WERI-Rb-1 (cell line): ENCODE measurements around the gene NAV2.

Source experiments
- DNase-seq: peaks from one replicate; pipeline ENCODE4 v3.0.0-alpha.2; 2020
- H3K27ac ChIP-seq: fragments of 250-450 bp; sonication (Bioruptor Pico); 2 replicates; pipeline ENCODE4 v1.5.1; 2020; ENCODE audit warnings: mild to moderate bottlenecking, moderate library complexity
- H3K27me3 ChIP-seq: fragments of 250-450 bp; sonication (Bioruptor Pico); 2 replicates; pipeline ENCODE4 v1.5.1; 2021; ENCODE audit warnings: mild to moderate bottlenecking, low read depth, moderate library complexity; ENCODE audit not compliant: insufficient read depth, severe bottlenecking
- H3K36me3 ChIP-seq: fragments of 250-450 bp; sonication (Bioruptor Pico); 2 replicates; pipeline ENCODE4 v1.5.1; 2020; ENCODE audit warnings: mild to moderate bottlenecking, moderate library complexity
- H3K4me3 ChIP-seq: 2 replicates; pipeline ENCODE4 v1.5.1; 2011; ENCODE audit warnings: low read depth, mild to moderate bottlenecking, control low read depth, low read length
- H3K9me3 ChIP-seq: fragments of 250-450 bp; sonication (Bioruptor Pico); 2 replicates; pipeline ENCODE4 v1.5.1; 2021; ENCODE audit warnings: mild to moderate bottlenecking, moderate library complexity; ENCODE audit not compliant: severe bottlenecking
- TF ChIP-seq, protein P1 (sequence below): IDR thresholded peaks from 2 replicates; pipeline ENCODE4 v1.5.1; 2011; ENCODE audit warnings: low read depth, mild to moderate bottlenecking, control low read depth, inconsistent platforms, low read length

Gene NAV2

DNA sequence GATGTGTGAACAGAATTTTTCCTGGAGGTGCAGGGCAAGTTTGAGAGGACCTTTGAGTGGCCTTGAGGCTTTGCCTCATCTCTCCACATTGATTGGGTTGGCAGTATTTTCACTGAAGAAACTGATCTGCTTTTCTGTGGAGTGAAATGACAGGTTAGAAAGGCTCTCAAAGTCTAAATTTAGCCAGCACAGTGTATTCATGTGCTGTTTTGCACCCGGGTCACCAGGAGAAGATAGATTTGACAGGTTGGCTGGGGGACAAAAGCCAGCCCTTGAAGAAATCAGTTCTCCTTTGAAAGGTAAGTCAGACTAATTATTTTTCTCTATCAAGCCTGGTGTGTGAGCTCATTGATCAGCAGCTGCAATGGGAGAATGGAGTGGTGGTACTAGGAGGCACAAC lies 294.7 kb downstream of the NAV2 start:
- Histone ChIP-seq H3K27ac (peak overlapping the region; percentile 86), H3K36me3 (no peaks in the 10 kb centered on the region), H3K9me3 (no peaks in the 10 kb centered on the region), H3K27me3 (no peaks in the 10 kb centered on the region), H3K4me3 (no peak overlapping the region)
- TF ChIP-seq, protein P1, sequence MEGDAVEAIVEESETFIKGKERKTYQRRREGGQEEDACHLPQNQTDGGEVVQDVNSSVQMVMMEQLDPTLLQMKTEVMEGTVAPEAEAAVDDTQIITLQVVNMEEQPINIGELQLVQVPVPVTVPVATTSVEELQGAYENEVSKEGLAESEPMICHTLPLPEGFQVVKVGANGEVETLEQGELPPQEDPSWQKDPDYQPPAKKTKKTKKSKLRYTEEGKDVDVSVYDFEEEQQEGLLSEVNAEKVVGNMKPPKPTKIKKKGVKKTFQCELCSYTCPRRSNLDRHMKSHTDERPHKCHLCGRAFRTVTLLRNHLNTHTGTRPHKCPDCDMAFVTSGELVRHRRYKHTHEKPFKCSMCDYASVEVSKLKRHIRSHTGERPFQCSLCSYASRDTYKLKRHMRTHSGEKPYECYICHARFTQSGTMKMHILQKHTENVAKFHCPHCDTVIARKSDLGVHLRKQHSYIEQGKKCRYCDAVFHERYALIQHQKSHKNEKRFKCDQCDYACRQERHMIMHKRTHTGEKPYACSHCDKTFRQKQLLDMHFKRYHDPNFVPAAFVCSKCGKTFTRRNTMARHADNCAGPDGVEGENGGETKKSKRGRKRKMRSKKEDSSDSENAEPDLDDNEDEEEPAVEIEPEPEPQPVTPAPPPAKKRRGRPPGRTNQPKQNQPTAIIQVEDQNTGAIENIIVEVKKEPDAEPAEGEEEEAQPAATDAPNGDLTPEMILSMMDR = no peak
- DNase-seq = no peak

DNA sequence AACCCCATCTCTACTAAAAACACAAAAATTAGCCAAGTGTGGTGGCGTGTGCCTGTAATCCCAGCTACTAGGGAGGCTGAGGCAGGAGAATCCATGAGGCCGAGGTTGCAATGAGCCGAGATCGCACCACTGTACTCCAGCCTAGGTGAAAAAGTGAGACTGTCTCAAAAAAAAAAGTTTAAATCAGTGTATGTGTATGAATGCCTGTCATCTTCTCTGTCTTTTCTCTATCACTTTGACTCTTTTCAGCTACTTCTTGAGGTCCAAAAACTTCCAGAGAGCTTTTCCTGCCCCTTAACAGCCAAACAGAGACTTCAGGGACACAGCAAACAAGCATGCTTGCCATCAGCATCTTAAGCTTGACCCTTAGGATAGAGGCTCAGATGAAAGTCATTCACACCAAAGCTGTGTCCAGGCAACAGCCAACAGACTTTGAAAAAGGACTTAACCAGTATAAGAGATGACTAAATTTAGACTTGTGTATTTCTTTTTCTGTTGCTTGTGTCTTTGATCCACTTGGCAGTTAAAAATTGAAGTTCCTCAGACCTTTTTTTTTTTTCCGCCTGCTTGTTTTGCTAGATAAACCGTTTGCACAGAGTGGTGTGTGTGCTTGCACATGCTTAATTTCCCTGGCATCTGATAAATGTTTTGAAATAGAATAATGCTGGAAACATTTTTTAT lies 295.7 kb downstream of the NAV2 start:
- Histone ChIP-seq H3K27me3 (no peaks in the 10 kb centered on the region), H3K27ac (peak overlapping the region; percentile 86), H3K9me3 (no peaks in the 10 kb centered on the region), H3K36me3 (no peaks in the 10 kb centered on the region), H3K4me3 (no peak overlapping the region)
- DNase-seq = no peak
- TF ChIP-seq, protein P1 = no peak

DNA sequence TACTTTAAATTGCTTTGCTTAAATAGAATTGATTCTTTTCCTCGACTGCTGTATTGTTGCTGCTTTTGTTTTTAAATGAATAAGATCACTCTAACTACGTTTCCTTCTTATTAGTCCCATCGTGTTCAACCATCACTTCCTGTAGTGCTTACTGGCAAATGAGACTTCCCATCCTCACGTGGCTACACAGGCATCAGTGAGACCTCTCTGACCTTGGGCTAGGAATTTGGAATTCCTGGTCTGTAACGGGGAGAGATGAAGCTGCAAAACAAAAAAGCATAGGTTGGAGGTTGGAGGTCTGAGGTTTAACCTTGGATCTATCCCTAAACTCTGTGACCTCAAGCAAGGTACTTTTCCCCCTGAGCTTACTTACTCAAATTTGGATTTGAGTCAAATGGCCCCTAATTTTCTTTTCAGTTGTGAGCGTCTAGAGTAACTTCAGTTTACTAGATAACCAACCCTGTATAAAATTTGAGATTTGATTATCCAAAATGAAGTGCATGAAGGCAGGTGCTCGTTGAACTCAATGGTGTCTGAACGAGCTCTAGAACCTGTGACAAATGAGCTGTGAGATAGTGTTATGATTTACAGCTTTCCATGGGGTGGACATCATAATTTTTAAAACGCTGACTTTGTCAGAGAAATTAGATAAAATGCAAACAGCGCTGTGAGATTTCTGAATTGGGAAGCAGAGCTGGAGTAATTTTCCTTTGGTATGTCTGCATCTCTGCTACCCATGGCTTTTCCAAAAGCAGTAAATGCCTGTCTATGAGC lies 296.4 kb downstream of the NAV2 start:
- H3K36me3 ChIP-seq = no peaks in the 10 kb centered on the region
- H3K27me3 ChIP-seq = no peaks in the 10 kb centered on the region
- DNase-seq = no peak
- no peaks in the 10 kb centered on the region for H3K9me3 ChIP-seq
- TF ChIP-seq, protein P1 = no peak
- no peak overlapping the region for H3K4me3 ChIP-seq
- peak overlapping the region; percentile 86 for H3K27ac ChIP-seq

DNA sequence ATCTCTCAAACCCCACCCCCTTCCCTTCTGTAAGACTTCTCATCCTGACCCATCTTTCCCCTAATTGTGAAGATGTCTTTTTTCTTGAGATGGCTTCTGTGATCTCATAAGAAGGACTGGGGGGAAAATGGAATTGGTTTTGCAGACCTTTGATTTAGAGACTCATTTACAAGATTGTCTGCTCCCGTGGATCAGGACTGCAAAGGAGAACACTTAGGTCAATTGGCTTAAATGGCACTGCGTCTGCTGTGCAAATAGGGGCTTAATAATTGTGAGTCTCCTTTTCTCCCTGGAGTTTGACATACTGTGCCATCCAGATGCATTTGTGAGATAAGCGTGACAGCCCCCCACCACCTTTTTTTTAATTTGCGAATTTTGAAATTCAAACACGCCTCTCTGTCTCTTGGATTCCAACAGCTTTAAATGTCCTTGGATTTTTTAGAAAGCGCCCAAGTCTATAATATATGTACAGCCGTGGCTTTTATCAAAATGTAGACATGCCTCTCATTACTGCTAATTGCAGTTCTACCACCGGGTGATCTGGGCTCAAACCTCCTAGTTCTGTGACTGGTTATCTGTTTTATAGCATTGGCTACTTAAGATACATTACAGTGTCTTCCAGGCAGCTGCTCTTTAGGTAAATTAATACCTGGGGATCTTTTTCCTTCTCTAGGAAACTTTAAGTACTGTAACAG lies 297.7 kb downstream of the NAV2 start:
- peak; percentile 81 for DNase-seq
- H3K27me3 ChIP-seq = no peaks in the 10 kb centered on the region
- H3K9me3 ChIP-seq = no peaks in the 10 kb centered on the region
- no peak overlapping the region for H3K4me3 ChIP-seq
- TF ChIP-seq, protein P1 = no peak
- peak overlapping the region; percentile 86 for H3K27ac ChIP-seq
- no peaks in the 10 kb centered on the region for H3K36me3 ChIP-seq

DNA sequence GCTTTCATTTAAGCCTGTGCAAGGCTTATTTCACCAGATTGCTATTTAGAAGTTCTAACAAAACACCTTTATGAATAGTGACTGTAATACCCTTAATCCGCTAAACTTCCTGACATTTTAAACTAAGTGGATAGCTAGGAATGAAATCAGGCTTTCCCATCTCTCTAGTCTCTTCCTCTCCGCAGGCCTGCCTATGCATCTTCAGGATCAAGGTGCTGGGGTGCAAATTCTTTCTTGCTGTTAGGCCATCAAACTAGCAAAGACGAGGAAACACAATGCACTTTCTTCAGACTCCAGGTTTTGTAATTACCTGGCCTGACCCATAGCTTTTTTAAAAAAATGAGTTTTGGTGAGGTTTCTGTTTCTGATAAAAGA lies 298.2 kb downstream of the NAV2 start:
- DNase-seq = peak; percentile 71

More for the DNA sequence above, 298.2 kb downstream of the NAV2 start:
- Histone ChIP-seq H3K9me3 (no peaks in the 10 kb centered on the region), H3K27me3 (no peaks in the 10 kb centered on the region), H3K4me3 (no peak overlapping the region), H3K36me3 (no peaks in the 10 kb centered on the region), H3K27ac (peak overlapping the region; percentile 28)
- TF ChIP-seq, protein P1 = no peak
